DND-41 (cell line): ENCODE results near the gene CFHR3.
"Not testable (repeated sequence)": the region's sequence is repeated elsewhere in the genome, so short reads cannot be mapped to it uniquely, and the experiment has no call there.

ENCODE experiments used
- EZH2 ChIP-seq: IDR thresholded peaks from 3 replicates; pipeline ENCODE4 v1.6.1; 2012; ENCODE audit warnings: borderline replicate concordance, low read depth, mild to moderate bottlenecking, moderate library complexity, low read length, inconsistent platforms; ENCODE audit not compliant: severe bottlenecking
- TF ChIP-seq, protein P1 (sequence below): IDR thresholded peaks from 2 replicates; pipeline ENCODE4 v1.5.1; 2012; ENCODE audit warnings: borderline replicate concordance, low read length, moderate library complexity, mild to moderate bottlenecking; ENCODE audit not compliant: poor library complexity, severe bottlenecking; ENCODE audit errors: extremely low read depth

GRCh38 chr1:196794103-196794502, 19.5 kb downstream of the CFHR3 start:
- TF ChIP-seq, protein P1, sequence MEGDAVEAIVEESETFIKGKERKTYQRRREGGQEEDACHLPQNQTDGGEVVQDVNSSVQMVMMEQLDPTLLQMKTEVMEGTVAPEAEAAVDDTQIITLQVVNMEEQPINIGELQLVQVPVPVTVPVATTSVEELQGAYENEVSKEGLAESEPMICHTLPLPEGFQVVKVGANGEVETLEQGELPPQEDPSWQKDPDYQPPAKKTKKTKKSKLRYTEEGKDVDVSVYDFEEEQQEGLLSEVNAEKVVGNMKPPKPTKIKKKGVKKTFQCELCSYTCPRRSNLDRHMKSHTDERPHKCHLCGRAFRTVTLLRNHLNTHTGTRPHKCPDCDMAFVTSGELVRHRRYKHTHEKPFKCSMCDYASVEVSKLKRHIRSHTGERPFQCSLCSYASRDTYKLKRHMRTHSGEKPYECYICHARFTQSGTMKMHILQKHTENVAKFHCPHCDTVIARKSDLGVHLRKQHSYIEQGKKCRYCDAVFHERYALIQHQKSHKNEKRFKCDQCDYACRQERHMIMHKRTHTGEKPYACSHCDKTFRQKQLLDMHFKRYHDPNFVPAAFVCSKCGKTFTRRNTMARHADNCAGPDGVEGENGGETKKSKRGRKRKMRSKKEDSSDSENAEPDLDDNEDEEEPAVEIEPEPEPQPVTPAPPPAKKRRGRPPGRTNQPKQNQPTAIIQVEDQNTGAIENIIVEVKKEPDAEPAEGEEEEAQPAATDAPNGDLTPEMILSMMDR = not testable (repeated sequence)
- TF ChIP-seq EZH2 = not testable (repeated sequence)
